Mononuclear cell (primary cell): ENCODE results near the gene CTU2. TPM values are rescaled to one million over a fixed set of nuclear protein-coding genes. Genes with fewer than 3 reads are reported as not detected.
"Not testable (repeated sequence)": the region's sequence is repeated elsewhere in the genome, so short reads cannot be mapped to it uniquely, and the experiment has no call there.

Experiments
- H3K27me3 ChIP-seq: 2 replicates; pipeline ENCODE4 v1.6.0; 2011; ENCODE audit warnings: low read length, control low read depth; ENCODE audit not compliant: insufficient read depth
- H3K4me1 ChIP-seq: 2 replicates; pipeline ENCODE4 v1.5.1; 2011; ENCODE audit warnings: mild to moderate bottlenecking, low read length, control low read depth; ENCODE audit not compliant: insufficient read depth
- H3K4me3 ChIP-seq: 2 replicates; pipeline ENCODE4 v1.5.1; 2011; ENCODE audit warnings: mild to moderate bottlenecking, low read length, moderate library complexity
- H3K9me3 ChIP-seq: 2 replicates; pipeline ENCODE4 v1.5.1; 2011; ENCODE audit warnings: low read depth, mild to moderate bottlenecking, control low read depth, low read length
- total RNA-seq: library from RNA; depleted of rRNA; stranded (reverse); fragments of >200 nt; gene quantifications from one replicate; pipeline ENCODE4 v1.2.3, GENCODE V29; 2012

The CTU2 gene
- 6.7 TPM for total RNA-seq

DNA sequence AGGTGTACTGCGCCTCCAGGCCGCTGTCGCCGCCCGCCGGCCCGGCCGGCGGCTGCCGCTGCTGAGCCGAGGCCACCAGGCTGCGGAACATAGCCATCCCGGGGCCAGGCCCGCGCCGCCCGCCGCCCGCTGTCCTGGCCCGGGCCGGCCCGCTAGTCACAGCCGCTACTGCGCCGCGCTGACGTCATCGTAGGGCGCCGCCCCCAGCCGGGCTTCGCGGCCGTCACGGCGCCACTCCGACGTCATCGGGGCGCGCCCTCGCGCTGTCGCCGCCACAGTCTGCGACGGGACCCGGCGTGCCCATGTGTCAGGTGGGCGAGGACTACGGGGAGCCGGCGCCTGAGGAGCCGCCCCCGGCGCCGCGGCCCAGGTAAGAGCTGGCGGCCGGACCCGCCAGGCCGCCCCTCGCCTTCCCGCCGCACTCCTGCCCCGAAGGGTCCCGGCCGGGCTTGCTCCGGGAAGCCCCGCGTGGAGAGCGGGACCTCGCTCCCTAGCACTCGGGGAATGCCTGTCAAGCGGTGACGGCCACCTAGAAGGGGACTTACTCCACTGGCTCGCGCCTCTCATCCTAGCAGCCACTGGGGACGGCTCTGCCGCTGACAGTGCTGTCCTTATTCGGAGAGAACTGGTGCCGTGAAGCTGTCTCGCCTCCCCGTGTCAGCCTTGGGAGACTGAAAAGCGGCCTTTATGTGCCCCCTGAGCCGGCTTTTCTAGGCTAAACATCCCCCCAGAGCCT lies at the start of gene CTU2, which contains the start of gene RNF166:
Gene CTU2, plus strand, starts transcription at position 275 of the 736 bp plus-strand sequence. Its CDS starts 28 bp downstream, at position 303.
Gene RNF166, minus strand, starts transcription at position 180 of the 736 bp plus-strand sequence. Its CDS starts 83 bp downstream, at position 97.
- Histone ChIP-seq H3K27me3 (no peaks in the 10 kb centered on the region), H3K4me3 (peak within 1 kb of the TSS; percentile 88), H3K9me3 (no peaks in the 10 kb centered on the region), H3K4me1 (peaks cover 51% of the 10 kb centered on the region)

DNA sequence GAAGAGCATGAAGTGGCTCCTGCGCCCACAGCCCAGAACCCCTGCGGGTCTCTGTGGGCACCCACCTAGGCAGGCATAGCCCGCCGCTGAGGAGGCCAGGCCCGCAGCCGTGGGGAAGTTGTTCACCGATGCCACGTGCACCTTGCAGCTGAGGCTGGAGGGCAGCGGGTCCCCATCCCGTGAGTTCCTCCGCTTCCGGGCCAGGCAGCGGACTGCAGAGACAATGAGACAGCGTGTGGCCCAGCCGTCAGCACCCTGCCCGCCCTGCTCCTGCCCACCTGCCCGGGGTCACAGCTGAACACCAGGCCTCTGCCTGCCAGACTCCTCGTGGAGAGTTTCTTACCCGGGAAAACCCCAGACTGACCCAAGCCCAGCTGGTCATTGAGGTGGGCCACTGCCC lies 48.9 kb upstream of the CTU2 start:
- Histone ChIP-seq H3K4me3 (no peak overlapping the region), H3K4me1 (peaks cover 20% of the 10 kb centered on the region), H3K27me3 (no peaks in the 10 kb centered on the region), H3K9me3 (no peaks in the 10 kb centered on the region)

DNA sequence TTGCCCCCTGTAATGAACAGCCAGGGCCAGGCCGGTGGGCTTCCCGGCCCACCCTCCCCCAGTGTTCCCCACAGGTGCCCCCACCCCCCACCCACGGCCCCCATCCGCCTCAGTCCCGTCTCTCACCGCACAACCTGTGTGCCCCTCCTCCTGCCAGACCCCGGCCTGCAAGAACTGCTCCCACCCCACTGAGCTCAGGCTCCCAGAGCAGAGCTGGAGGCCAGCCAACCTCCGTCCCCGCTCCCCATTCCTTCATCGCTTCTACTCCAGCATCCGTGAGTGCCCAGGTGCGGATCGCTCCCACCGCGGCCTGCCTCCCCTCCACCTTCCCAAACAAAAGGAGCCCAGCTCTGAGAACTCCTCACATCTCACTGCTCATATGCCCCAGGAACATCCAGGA lies 47.6 kb upstream of the CTU2 start:
- peaks cover 21% of the 10 kb centered on the region for H3K4me1 ChIP-seq
- no peaks in the 10 kb centered on the region for H3K9me3 ChIP-seq
- no peak overlapping the region for H3K4me3 ChIP-seq
- H3K27me3 ChIP-seq = no peaks in the 10 kb centered on the region

DNA sequence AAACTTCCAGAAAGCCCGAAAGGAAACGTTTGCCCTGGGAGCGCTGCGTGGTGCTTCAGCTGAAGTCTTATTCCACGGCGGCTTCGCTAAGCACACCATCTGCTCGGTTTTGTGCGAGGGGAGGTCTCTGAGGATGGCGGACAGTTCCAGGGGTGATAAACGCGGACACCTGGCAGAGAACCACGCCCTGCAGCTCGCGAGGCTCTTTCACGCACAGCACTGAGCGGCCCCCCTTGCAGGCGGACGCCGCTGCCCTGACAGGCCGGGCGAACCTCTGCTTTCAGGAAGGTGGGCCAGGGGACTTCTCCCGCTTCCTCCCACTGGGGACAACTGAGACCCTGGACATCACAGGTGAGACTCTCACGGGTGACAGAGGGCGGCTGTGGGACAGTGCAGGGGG lies 47.1 kb upstream of the CTU2 start:
- Histone ChIP-seq H3K4me1 (peaks cover 25% of the 10 kb centered on the region), H3K27me3 (no peaks in the 10 kb centered on the region)

DNA sequence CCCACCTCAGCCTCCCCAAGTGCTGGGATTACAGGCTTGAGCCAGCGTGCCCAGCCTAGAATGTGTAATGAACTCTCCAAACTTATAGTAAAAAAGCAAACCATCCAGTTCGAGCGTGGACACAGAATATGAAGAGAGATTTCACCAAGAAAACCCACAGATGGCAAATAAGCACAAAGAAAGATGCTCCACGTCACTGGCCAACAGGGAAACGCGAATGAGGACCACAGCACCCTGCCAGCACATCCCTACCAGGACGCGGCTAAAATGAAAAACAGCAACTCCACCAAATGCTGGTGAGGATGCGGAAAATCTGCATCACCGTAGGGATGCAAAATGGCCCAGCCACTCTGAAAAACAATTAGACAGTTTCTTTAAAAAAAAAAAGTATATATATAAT lies 44.8 kb upstream of the CTU2 start:
- Histone ChIP-seq H3K9me3 (no peaks in the 10 kb centered on the region), H3K27me3 (no peaks in the 10 kb centered on the region), H3K4me1 (peaks cover 25% of the 10 kb centered on the region), H3K4me3 (no peak overlapping the region)

More for the DNA sequence above, 47.1 kb upstream of the CTU2 start:
- no peaks in the 10 kb centered on the region for H3K9me3 ChIP-seq
- no peak overlapping the region for H3K4me3 ChIP-seq

DNA sequence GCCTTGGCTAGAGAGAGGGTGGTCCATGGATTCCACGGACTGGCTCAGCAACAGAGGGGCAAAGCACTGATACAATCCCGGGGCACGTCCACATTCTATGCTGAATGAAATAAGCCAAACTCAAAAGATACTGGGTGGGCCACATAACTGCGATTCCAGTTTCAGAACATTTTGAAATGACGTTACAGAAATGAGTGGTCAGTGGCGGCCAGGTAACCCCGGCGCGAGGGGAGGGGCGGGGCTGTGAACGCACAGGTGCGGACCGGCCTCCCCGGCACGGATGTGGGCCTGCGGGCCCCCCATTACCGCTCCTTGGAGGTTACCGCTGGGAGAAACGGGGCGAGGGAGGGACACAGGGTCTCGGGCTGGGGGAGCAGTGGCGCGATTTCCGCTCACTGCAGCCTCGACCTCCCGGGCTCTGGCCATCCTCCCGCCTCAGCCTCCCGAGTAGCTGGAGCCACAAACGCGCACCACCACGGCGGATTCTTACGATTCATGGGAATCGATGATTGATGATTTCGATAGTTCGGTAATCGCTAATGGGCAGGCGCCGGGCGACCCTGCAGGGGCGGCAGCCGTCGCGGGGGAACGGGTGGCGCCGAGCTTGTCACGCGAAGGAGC lies 44.0 kb upstream of the CTU2 start:
- H3K4me3 ChIP-seq = peak overlapping the region; percentile 75
- H3K4me1 ChIP-seq = peaks cover 25% of the 10 kb centered on the region
- H3K9me3 ChIP-seq = no peaks in the 10 kb centered on the region
- H3K27me3 ChIP-seq = no peaks in the 10 kb centered on the region

DNA sequence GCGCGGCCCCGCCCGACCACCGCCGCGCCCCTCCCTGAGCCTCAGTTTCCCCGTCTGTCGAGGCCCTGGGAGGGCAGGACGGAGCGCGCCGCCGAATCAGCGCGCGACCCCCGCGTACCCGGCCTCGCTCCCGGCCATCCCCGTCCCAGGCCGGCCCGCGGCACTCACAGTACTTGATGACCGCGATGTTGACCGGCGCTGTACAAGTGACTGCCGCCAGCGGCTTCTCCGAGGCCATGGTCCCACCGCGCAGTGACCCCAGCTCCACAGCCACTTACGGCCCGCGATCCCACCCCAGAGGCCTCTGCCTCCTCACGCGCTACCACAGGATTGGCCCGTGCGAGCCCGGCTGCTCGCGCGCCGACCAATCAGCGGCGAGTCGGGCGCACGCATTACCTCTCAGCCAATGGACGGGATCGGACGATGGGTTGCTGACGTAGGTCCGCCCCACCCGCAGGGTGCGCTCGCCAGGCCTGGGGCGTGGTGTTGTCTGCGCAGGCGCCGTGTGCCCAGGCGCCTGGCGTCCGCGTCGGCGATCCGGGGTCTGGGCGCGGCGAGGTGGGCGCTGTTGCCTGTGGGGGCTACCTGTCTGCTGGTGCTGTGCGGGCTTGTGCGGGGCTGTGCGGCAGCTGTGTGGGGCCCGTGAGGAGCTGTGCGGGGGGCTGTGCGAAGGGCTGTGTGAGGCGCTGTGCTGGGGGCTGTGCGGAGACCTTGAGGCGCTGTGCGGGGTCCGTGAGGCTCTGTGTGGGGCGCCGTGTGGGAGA lies 43.3 kb upstream of the CTU2 start, which contains the start of gene MVD:
Gene MVD, minus strand, starts transcription at position 249 of the 764 bp plus-strand sequence. Its CDS starts 11 bp downstream, at position 238.
- no peaks in the 10 kb centered on the region for H3K27me3 ChIP-seq

DNA sequence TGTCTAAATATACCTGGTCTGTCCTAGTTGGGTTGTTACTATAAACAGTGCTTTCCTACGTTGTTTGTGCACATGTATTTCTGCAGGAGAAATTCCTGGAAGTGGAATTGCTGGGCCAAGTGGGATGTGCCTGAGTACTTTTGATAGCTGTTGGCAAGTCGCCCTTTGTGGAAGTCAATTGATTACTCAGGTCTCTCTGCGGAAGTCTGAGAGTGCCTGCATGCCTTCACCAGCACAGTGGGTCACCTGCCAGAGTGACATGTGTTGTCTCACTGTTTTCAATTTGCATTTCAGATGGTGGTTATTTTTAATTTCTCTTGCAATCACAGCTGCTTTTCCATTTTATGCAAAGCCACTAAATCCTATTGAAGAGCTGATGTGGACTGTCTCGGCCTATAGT lies 41.2 kb upstream of the CTU2 start:
- Histone ChIP-seq H3K4me3 (no peak overlapping the region), H3K9me3 (no peaks in the 10 kb centered on the region), H3K27me3 (no peaks in the 10 kb centered on the region), H3K4me1 (peaks cover 25% of the 10 kb centered on the region)

More for the DNA sequence above, 43.3 kb upstream of the CTU2 start, which contains the start of gene MVD:
- H3K4me1 ChIP-seq = peaks cover 25% of the 10 kb centered on the region
- H3K4me3 ChIP-seq = peak within 1 kb of the TSS; percentile 75
- no peaks in the 10 kb centered on the region for H3K9me3 ChIP-seq

DNA sequence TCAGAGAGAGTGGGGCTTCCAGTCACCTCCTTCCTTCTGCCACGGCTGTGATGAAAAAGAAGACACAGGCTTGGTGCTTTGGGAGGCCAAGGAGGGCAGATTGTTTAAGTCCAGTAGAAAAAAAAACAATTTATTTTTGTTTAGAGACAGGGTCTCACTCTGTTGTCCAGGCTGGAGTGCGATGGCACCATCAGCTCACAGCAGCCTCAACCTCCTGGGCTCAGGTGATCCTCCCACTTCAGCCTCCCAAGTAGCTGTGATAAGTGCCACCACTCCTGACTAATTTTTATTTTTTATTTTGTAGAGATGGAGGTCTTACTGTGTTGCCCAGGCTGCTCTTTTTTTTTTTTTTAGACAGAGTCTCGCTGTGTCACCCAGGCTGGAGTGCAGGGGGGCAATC lies 40.7 kb upstream of the CTU2 start:
- H3K9me3 ChIP-seq = no peaks in the 10 kb centered on the region
- no peaks in the 10 kb centered on the region for H3K27me3 ChIP-seq
- H3K4me3 ChIP-seq = no peak overlapping the region
- H3K4me1 ChIP-seq = peaks cover 25% of the 10 kb centered on the region

DNA sequence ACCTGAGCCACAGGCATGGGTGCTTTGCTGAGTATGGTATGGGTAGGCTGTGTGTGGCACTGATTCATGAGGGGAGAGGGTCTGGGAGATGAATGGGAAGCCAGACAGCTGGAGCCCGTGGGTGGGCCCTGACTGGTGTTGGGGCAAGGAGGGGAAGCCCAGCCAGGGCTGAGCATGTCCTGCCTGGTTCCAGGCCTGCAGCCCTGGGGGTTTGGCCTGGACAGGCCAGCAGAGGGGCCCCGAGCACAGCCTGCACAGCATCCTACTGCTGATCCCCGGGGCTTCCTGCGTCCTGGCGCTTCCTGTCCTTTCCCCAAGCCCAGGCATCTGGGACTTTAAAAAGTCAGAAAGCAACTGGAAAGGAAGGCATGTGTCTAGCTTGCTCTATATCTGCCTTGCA lies 38.8 kb upstream of the CTU2 start:
- no peaks in the 10 kb centered on the region for H3K27me3 ChIP-seq
- H3K4me1 ChIP-seq = peaks cover 12% of the 10 kb centered on the region
- H3K4me3 ChIP-seq = no peak overlapping the region
- H3K9me3 ChIP-seq = no peaks in the 10 kb centered on the region

DNA sequence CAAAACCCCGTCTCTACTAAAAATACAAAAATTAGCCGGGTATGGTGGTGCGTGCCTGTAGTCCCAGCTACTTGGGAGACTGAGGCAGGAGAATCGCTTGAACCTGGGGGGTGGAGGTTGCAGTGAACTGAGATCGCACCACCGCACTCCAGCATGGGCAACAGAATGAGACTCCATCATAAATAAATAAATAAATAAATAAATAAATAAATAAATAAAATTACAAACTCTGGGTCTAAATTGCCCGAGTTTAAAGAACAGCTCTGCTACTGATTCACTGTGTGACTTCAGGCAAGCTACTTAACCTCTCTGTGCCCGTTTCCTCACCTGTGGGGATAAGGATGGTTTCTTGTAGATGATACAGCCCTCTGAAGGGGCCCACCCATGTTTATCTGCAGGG lies 36.8 kb upstream of the CTU2 start:
- H3K4me3 ChIP-seq, H3K9me3 ChIP-seq, H3K4me1 ChIP-seq, H3K27me3 ChIP-seq: not testable (repeated sequence)

DNA sequence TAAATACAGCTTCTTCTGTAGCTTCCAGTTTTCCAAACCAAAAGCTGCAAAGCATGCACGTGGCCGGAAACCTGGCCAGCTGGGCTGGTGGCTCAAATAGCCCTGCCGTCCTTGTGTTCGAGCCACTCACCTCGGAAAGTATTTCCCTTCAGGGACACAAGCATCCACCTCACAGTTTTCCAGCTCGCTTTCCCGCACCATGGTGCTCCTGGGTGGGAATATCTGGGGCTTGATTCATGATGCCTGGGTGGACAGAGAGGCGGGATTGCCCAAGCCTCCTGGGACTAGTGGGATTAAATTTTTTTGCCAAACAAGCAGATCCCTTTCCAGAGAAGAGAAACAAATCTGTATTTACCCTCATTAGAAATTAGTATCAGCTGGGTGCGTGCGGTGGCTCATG lies 36.3 kb upstream of the CTU2 start:
- Histone ChIP-seq H3K4me1 (no peaks in the 10 kb centered on the region), H3K9me3 (no peaks in the 10 kb centered on the region), H3K27me3 (no peaks in the 10 kb centered on the region), H3K4me3 (no peak overlapping the region)

DNA sequence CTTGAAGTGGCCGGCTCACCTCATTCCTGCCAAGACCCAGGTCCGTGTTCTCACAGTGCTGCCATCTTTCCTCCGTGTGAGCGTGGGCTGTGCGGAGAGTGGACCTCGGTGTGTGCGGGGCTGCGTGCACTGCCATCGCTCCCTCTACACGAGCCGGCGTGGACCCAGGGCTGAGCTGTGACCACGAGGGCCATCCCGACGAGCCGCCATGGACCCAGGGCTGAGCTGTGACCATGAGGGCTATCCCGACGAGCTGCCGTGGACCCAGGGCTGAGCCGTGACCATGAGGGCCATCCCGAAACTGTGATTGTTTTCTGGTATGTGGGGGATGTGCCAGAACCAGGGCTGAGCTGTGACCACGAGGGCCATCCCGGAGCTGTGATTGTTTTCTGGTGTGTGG lies 34.5 kb upstream of the CTU2 start:
- H3K4me1 ChIP-seq = no peaks in the 10 kb centered on the region
- H3K9me3 ChIP-seq = no peaks in the 10 kb centered on the region
- no peaks in the 10 kb centered on the region for H3K27me3 ChIP-seq
- no peak overlapping the region for H3K4me3 ChIP-seq

DNA sequence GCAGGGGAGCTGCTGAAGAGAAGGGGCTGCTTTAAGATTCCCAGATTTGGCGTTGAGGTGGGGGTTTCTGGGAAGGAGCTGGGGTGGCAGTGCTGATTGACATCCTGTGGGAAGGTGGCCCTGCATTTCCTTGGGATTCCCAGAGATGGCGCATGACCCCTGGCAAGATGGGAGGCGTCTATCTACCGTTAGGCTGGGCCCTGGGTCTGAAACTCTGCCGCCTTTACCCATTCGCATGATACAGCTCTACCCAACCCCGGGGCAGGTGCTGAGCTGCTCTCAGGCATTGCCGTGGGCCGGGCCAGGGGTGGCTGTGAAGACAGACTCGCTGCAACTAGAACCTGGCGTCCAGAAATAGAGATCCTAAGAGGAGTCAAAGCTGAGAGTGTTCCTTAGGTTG lies 33.5 kb upstream of the CTU2 start:
- Histone ChIP-seq H3K27me3 (no peaks in the 10 kb centered on the region), H3K4me1 (no peaks in the 10 kb centered on the region), H3K9me3 (no peaks in the 10 kb centered on the region), H3K4me3 (no peak overlapping the region)

DNA sequence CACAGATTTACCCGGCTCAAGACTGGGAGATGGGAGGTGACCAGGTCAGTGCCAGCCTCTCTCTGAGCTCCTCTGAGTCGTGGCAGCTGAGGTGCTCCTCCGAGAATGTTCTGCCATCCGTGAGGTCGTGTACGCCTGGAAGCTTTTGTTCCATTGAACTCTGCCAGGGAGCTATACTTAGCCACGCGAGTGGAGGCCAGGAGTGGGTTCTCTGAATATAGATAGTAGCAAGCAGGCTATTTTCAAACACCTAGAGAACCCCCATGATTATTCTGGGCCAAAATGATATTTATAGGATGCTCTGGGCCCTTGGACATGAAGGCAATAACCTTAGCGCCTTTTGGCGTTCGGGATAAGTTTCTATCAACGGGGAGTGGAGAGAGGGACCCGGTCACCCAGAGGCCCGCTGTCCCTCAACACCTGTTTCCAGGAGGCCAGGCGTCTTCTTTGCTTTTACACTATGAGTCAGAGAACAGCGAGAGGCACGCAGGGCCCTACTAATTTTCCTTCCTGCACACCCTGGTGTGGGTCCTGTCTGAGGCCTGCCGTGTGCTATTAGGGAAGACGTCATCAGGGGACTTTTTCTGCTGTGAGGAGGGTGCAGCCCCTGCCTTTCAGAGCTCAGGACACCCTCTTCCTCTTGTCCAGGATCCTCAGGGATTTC lies 32.5 kb upstream of the CTU2 start:
- Histone ChIP-seq H3K4me1 (no peaks in the 10 kb centered on the region), H3K9me3 (no peaks in the 10 kb centered on the region), H3K4me3 (no peak overlapping the region), H3K27me3 (no peaks in the 10 kb centered on the region)
